DND-41 (cell line): ENCODE measurements around the gene REPS2.

ENCODE experiments used
- ATAC-seq: fragments of 200-7000 bp; cut with Tn5 transposase; 3 replicates; pipeline ENCODE4 v1.9.1; 2021; ENCODE audit warnings: low read depth; ENCODE audit not compliant: insufficient read depth
- DNase-seq: peaks from one replicate; pipeline ENCODE4 v3.0.0-alpha.2; 2020
- H2AFZ ChIP-seq: 2 replicates; pipeline ENCODE4 v1.6.0; 2012; ENCODE audit warnings: low read depth, low read length
- H3K27ac ChIP-seq: 2 replicates; pipeline ENCODE4 v1.5.1; 2012; ENCODE audit warnings: low read length, inconsistent platforms
- H3K27me3 ChIP-seq: fragments of 200-600 bp; sonication (generic); 2 replicates; pipeline ENCODE4 v1.6.0; 2012; ENCODE audit warnings: low read length, mild to moderate bottlenecking, inconsistent platforms; ENCODE audit not compliant: insufficient read depth, poor library complexity
- H3K36me3 ChIP-seq: 2 replicates; pipeline ENCODE4 v1.5.1; 2012; ENCODE audit warnings: low read length, inconsistent platforms; ENCODE audit not compliant: insufficient read depth
- H3K4me1 ChIP-seq: 2 replicates; pipeline ENCODE4 v1.5.1; 2012; ENCODE audit warnings: mild to moderate bottlenecking, low read length; ENCODE audit not compliant: insufficient read depth
- H3K4me2 ChIP-seq: 2 replicates; pipeline ENCODE4 v1.6.0; 2012; ENCODE audit warnings: mild to moderate bottlenecking, moderate library complexity, low read length, inconsistent platforms; ENCODE audit not compliant: insufficient read depth
- H3K4me3 ChIP-seq, 2 experiments: fragments of 200-600 bp in 1 of 2; shearing (Covaris generic) in 1 of 2; 2 replicates each; pipeline ENCODE4 v1.5.1; 2012 to 2016; ENCODE audit warnings: inconsistent platforms in 2 of 2, low read length in 2 of 2, mild to moderate bottlenecking in 2 of 2, low read depth in 1 of 2, moderate library complexity in 1 of 2
- H3K79me2 ChIP-seq: 2 replicates; pipeline ENCODE4 v1.6.0; 2012; ENCODE audit warnings: low read length, inconsistent platforms; ENCODE audit not compliant: insufficient read depth
- H3K9ac ChIP-seq: 2 replicates; pipeline ENCODE4 v1.6.0; 2012; ENCODE audit warnings: low read depth, mild to moderate bottlenecking, inconsistent platforms, low read length, moderate library complexity
- H3K9me3 ChIP-seq: 2 replicates; pipeline ENCODE4 v1.5.1; 2012; ENCODE audit warnings: low read length, moderate library complexity, mild to moderate bottlenecking, inconsistent platforms; ENCODE audit not compliant: insufficient read depth, severe bottlenecking
- H4K20me1 ChIP-seq: 2 replicates; pipeline ENCODE4 v1.6.0; 2012; ENCODE audit warnings: low read length; ENCODE audit not compliant: insufficient read depth
- CTCF ChIP-seq: IDR thresholded peaks from 2 replicates; pipeline ENCODE4 v1.5.1; 2012; ENCODE audit warnings: borderline replicate concordance, low read length, moderate library complexity, mild to moderate bottlenecking; ENCODE audit not compliant: poor library complexity, severe bottlenecking; ENCODE audit errors: extremely low read depth
- EZH2 ChIP-seq: IDR thresholded peaks from 3 replicates; pipeline ENCODE4 v1.6.1; 2012; ENCODE audit warnings: borderline replicate concordance, low read depth, mild to moderate bottlenecking, moderate library complexity, low read length, inconsistent platforms; ENCODE audit not compliant: severe bottlenecking

The REPS2 gene

GRCh38 chrX:16931855-16932575, 14.4 kb upstream of the REPS2 start:
- Histone ChIP-seq H4K20me1 (no peaks in the 10 kb centered on the region), H3K4me3 (no peak overlapping the region), H3K36me3 (no peaks in the 10 kb centered on the region), H3K27me3 (no peaks in the 10 kb centered on the region), H3K9me3 (no peaks in the 10 kb centered on the region), H3K79me2 (no peaks in the 10 kb centered on the region), H3K4me1 (no peaks in the 10 kb centered on the region), H3K9ac (no peak overlapping the region), H3K27ac (no peak overlapping the region), H2AFZ (no peak overlapping the region), H3K4me2 (no peak overlapping the region)
- TF ChIP-seq CTCF: no peak
- ATAC-seq (no peak), DNase-seq (no peak)

- H3K9me3 ChIP-seq: no peaks in the 10 kb centered on the region
- H3K4me2 ChIP-seq: no peak overlapping the region
- no peaks in the 10 kb centered on the region for H3K4me1 ChIP-seq
- no peak overlapping the region for H3K27ac ChIP-seq
- no peaks in the 10 kb centered on the region for H3K36me3 ChIP-seq
- TF ChIP-seq CTCF (no peak), EZH2 (no peak)
- H4K20me1 ChIP-seq: no peaks in the 10 kb centered on the region
- no peaks in the 10 kb centered on the region for H3K79me2 ChIP-seq
- ATAC-seq (no peak), DNase-seq (no peak)
- no peak overlapping the region for H2AFZ ChIP-seq
- H3K4me3 ChIP-seq: no peak overlapping the region
- H3K27me3 ChIP-seq: no peaks in the 10 kb centered on the region
- H3K9ac ChIP-seq: no peak overlapping the region
These were observed 12.3 kb upstream of the REPS2 start for GRCh38 chrX:16934185-16934584.

- H3K79me2 ChIP-seq: no peaks in the 10 kb centered on the region
- H2AFZ ChIP-seq: no peak overlapping the region
- H3K36me3 ChIP-seq: no peaks in the 10 kb centered on the region
- no peak for TF ChIP-seq CTCF
- H3K4me3 ChIP-seq: no peak overlapping the region
- H3K9me3 ChIP-seq: no peaks in the 10 kb centered on the region
- H3K4me1 ChIP-seq: no peaks in the 10 kb centered on the region
- no peak overlapping the region for H3K9ac ChIP-seq
- H3K4me2 ChIP-seq: no peak overlapping the region
- no peaks in the 10 kb centered on the region for H4K20me1 ChIP-seq
- H3K27ac ChIP-seq: no peak overlapping the region
- DNase-seq: no peak
- no peak for ATAC-seq
- no peaks in the 10 kb centered on the region for H3K27me3 ChIP-seq
These were observed 609 bp downstream of the REPS2 start for GRCh38 chrX:16946971-16947562.

- Histone ChIP-seq H3K36me3 (no peaks in the 10 kb centered on the region), H4K20me1 (no peaks in the 10 kb centered on the region), H3K79me2 (no peaks in the 10 kb centered on the region), H3K9me3 (no peaks in the 10 kb centered on the region), H3K27ac (no peak overlapping the region), H3K4me2 (no peak overlapping the region), H3K4me3 (no peak overlapping the region), H3K4me1 (no peaks in the 10 kb centered on the region), H3K27me3 (no peaks in the 10 kb centered on the region), H3K9ac (no peak overlapping the region), H2AFZ (no peak overlapping the region)
- TF ChIP-seq EZH2 (no peak), CTCF (no peak)
- ATAC-seq (no peak), DNase-seq (no peak)
These were observed 4.0 kb downstream of the REPS2 start for GRCh38 chrX:16950423-16950822.
